ENCODE results near the gene GVQW3.
A peak's percentile ranks its signal among the peaks of the same experiment; 100 is the strongest.

Gene GVQW3

GRCh38 chr11:76415073-76415472 lies 34.0 kb downstream of the GVQW3 start:
- no peak for TF ChIP-seq TARDBP (IDR thresholded peaks at IDR 0.05)
- TF ChIP-seq BHLHE40 (IDR thresholded peaks at IDR 0.05; ENCODE audit: borderline replicate concordance) = no peak
- no peak for TF ChIP-seq ELF4 (IDR thresholded peaks at IDR 0.05)
- TF ChIP-seq CTBP1 (IDR thresholded peaks at IDR 0.05; ENCODE audit: borderline replicate concordance) = no peak
- no peak for TF ChIP-seq PKNOX1 (IDR thresholded peaks at IDR 0.05)
- TF ChIP-seq HDGF (IDR thresholded peaks at IDR 0.05; ENCODE audit: borderline replicate concordance) = no peak
- TF ChIP-seq ARNT (IDR thresholded peaks at IDR 0.05) = no peak
- TF ChIP-seq FOXK2 (IDR thresholded peaks at IDR 0.05) = no peak
- TF ChIP-seq FOXM1 (IDR thresholded peaks at IDR 0.05; ENCODE audit: borderline replicate concordance) = no peak
- no peak for DNase-seq (ENCODE audit: extremely low spot score)
- ChIA-PET CTCF (interaction anchor here (0.6 kb wide), 1 partner anchor 41 kb away, joined by 4 read pairs; no protein-coding TSS in a partner anchor), POLR2A (no interaction called here)

DNA sequence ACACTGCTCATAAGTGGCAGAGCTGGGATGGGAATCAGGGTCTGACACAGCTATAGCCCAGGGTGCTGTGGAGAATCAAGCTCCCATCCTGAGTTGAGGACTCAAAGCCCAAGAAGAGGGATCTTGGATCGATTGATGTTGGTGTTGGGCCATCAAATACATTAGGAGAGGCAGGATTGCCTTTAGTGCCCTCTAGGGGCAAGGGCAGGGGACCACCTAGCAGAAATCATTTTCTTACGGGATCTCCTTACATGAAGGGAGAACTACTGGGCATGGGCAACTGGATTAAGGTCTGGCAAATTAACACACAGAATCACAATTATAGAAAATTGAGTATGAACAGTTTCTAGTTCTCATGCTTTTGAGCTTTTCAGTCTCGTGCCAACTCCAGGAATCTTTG lies 38.8 kb downstream of the GVQW3 start:
- POLR2A ChIA-PET = no interaction called here
- CTCF ChIA-PET = interaction anchor here (1.3 kb wide), 1 partner anchor 9 kb away, joined by 6 read pairs; no protein-coding TSS in a partner anchor
- no peak for TF ChIP-seq HDGF (IDR thresholded peaks at IDR 0.05; ENCODE audit: borderline replicate concordance)
- DNase-seq (ENCODE audit: extremely low spot score) = peak; percentile 53

GRCh38 chr11:76424379-76424778 lies 43.3 kb downstream of the GVQW3 start:
- no peak for DNase-seq (ENCODE audit: extremely low spot score)
- POLR2A ChIA-PET = interaction anchor here (1.2 kb wide), 1 partner anchor 17 kb away, joined by 3 read pairs; no protein-coding TSS in a partner anchor
- CTCF ChIA-PET = interaction anchor here (0.6 to 0.9 kb wide), 2 partner anchors 10 to 13 kb away, joined by 3 to 5 read pairs; no protein-coding TSS in a partner anchor
- TF ChIP-seq FOXK2 (IDR thresholded peaks at IDR 0.05) (no peak), NFRKB (IDR thresholded peaks at IDR 0.05) (no peak), L3MBTL2 (conservative IDR thresholded peaks at IDR 0.05) (no peak), SUZ12 (IDR thresholded peaks at IDR 0.05) (no peak)

DNA sequence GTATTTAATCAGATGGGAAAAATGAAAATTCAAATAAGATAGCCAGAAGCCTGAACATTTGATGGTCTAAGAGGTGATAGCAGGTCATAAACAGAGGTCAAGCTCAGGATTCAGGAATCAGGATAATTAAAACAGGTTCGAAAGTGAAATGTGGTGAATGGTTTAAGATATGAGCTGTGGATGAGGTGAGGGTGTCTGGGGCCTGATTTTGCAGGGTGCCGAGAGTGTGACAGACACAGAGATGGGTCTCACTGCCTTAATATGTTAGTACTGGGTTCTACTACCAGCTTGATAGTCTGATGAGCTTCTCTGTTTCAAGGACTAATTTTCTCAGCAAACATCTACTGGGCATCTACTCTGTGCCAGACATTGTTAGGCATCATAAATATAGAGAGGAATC lies 43.8 kb downstream of the GVQW3 start:
- CTCF ChIA-PET = interaction anchor here (0.6 kb wide), 1 partner anchor 10 kb away, joined by 5 read pairs; no protein-coding TSS in a partner anchor

GRCh38 chr11:76426660-76427059 lies 45.5 kb downstream of the GVQW3 start:
- DNase-seq (ENCODE audit: extremely low spot score) = no peak
- no peak for TF ChIP-seq PKNOX1 (IDR thresholded peaks at IDR 0.05)
- no peak for TF ChIP-seq L3MBTL2 (conservative IDR thresholded peaks at IDR 0.05)
- POLR2A ChIA-PET = no interaction called here
- CTCF ChIA-PET = no interaction called here

More for the DNA sequence above, 43.8 kb downstream of the GVQW3 start:
- DNase-seq (ENCODE audit: extremely low spot score) = no peak
- POLR2A ChIA-PET = interaction anchor here (1.2 kb wide), 1 partner anchor 16 kb away, joined by 3 read pairs; no protein-coding TSS in a partner anchor
- TF ChIP-seq ZNF384 (IDR thresholded peaks at IDR 0.05) (no peak), L3MBTL2 (conservative IDR thresholded peaks at IDR 0.05) (no peak), FOXK2 (IDR thresholded peaks at IDR 0.05) (no peak), PKNOX1 (IDR thresholded peaks at IDR 0.05) (no peak), SP1 (IDR thresholded peaks at IDR 0.05) (no peak), FOXA1 (IDR thresholded peaks at IDR 0.05) (no peak), SUZ12 (IDR thresholded peaks at IDR 0.05) (no peak), FOXM1 (IDR thresholded peaks at IDR 0.05; ENCODE audit: borderline replicate concordance) (no peak), TARDBP (IDR thresholded peaks at IDR 0.05) (no peak), HDGF (IDR thresholded peaks at IDR 0.05; ENCODE audit: borderline replicate concordance) (no peak), BHLHE40 (IDR thresholded peaks at IDR 0.05; ENCODE audit: borderline replicate concordance) (no peak), CTBP1 (IDR thresholded peaks at IDR 0.05; ENCODE audit: borderline replicate concordance) (no peak), LEF1 (IDR thresholded peaks at IDR 0.05; ENCODE audit: borderline replicate concordance) (no peak), NFRKB (IDR thresholded peaks at IDR 0.05) (no peak), ARNT (IDR thresholded peaks at IDR 0.05) (no peak), ELF4 (IDR thresholded peaks at IDR 0.05) (no peak)

- no peak for DNase-seq (ENCODE audit: extremely low spot score)
- TF ChIP-seq TARDBP (IDR thresholded peaks at IDR 0.05) = no peak
- TF ChIP-seq FOXM1 (IDR thresholded peaks at IDR 0.05; ENCODE audit: borderline replicate concordance) = no peak
- TF ChIP-seq ARNT (IDR thresholded peaks at IDR 0.05) = no peak
- TF ChIP-seq PKNOX1 (IDR thresholded peaks at IDR 0.05) = no peak
- TF ChIP-seq BHLHE40 (IDR thresholded peaks at IDR 0.05; ENCODE audit: borderline replicate concordance) = no peak
- no peak for TF ChIP-seq SUZ12 (IDR thresholded peaks at IDR 0.05)
- no peak for TF ChIP-seq LEF1 (IDR thresholded peaks at IDR 0.05; ENCODE audit: borderline replicate concordance)
- TF ChIP-seq ZNF384 (IDR thresholded peaks at IDR 0.05) = no peak
- TF ChIP-seq FOXK2 (IDR thresholded peaks at IDR 0.05) = no peak
- TF ChIP-seq L3MBTL2 (conservative IDR thresholded peaks at IDR 0.05) = no peak
- no peak for TF ChIP-seq NFRKB (IDR thresholded peaks at IDR 0.05)
- TF ChIP-seq SP1 (IDR thresholded peaks at IDR 0.05) = no peak
- TF ChIP-seq FOXA1 (IDR thresholded peaks at IDR 0.05) = no peak
- no peak for TF ChIP-seq CTBP1 (IDR thresholded peaks at IDR 0.05; ENCODE audit: borderline replicate concordance)
- no peak for TF ChIP-seq HDGF (IDR thresholded peaks at IDR 0.05; ENCODE audit: borderline replicate concordance)
- TF ChIP-seq ELF4 (IDR thresholded peaks at IDR 0.05) = no peak
- ChIA-PET POLR2A (no interaction called here), CTCF (interaction anchor here (0.6 kb wide), 1 partner anchor 469 kb away, joined by 3 read pairs; no protein-coding TSS in a partner anchor)
Measured at GRCh38 chr11:76436020-76436419, 54.9 kb downstream of the GVQW3 start.
